Activated T-cell treated with anti-CD3 and anti-CD28 coated beads, Interleukin-2, amount 50 U/mL, for 24 hours (primary cell): Measurements from ENCODE around the gene IQSEC1.
A peak's percentile ranks its signal among the peaks of the same experiment; 100 is the strongest.

Experiments
- DNase-seq: peaks from one replicate; pipeline ENCODE4 v3.0.0-alpha.2; 2020
- H3K27ac Mint-ChIP-seq: 2 replicates; pipeline ENCODE4 v1.8.0; 2020; ENCODE audit warnings: mild to moderate bottlenecking, mixed read lengths
- H3K27me3 Mint-ChIP-seq: 2 replicates; pipeline ENCODE4 v1.8.0; 2020; ENCODE audit warnings: mixed read lengths
- H3K36me3 Mint-ChIP-seq: 2 replicates; pipeline ENCODE4 v1.8.0; 2020; ENCODE audit warnings: low read depth, mixed read lengths
- H3K4me1 Mint-ChIP-seq: 2 replicates; pipeline ENCODE4 v1.8.0; 2020; ENCODE audit warnings: low read depth, mixed read lengths
- H3K4me3 Mint-ChIP-seq: 2 replicates; pipeline ENCODE4 v1.8.0; 2020; ENCODE audit warnings: mild to moderate bottlenecking, moderate library complexity, mixed read lengths
- H3K9me3 Mint-ChIP-seq: 2 replicates; pipeline ENCODE4 v1.8.0; 2020; ENCODE audit warnings: mixed read lengths

Gene IQSEC1

DNA sequence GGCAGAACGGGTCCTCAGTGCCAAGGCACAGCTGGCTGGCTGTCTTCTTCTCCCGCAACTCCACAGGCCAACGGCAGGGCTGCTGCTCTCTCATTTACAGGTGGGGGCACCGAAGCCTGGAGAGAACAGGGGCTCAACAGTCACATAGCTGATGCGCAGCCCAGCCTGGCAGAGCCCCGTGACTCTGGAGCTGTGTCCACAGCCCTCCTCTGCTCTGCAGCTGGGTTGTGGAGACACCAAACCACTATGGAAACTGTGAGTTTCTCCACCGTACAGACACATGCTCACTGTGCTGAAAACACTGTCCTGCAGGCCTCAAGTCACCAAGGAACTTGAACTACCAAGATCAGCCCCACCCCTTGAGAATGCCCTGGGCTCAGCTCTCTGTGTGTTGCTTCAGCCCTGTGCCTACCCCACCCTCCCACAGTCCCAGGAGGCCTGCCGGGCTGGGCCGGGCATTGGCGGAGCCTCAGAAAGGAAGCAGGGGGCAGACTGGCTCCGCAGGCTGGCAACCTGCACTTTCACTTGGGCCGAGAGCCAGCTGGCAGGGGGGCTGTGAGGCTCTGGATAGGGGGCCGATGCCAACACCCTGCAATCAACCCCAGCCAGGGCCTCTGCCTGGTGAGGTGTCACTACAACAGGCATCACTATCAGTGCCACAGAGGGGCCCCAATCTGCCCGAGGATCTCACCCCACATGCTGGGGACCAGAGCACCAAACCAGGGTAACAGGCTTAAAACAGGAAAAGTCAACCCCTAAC lies 118.2 kb downstream of the IQSEC1 start:
- H3K27ac Mint-ChIP-seq, result peak overlapping the region; percentile 85
- no peaks in the 10 kb centered on the region for H3K9me3 Mint-ChIP-seq
- peaks cover 3% of the 10 kb centered on the region for H3K36me3 Mint-ChIP-seq
- peak; percentile 50 for DNase-seq
- H3K4me1 Mint-ChIP-seq, result peaks cover 71% of the 10 kb centered on the region
- H3K4me3 Mint-ChIP-seq, result no peak overlapping the region
- no peaks in the 10 kb centered on the region for H3K27me3 Mint-ChIP-seq

DNA sequence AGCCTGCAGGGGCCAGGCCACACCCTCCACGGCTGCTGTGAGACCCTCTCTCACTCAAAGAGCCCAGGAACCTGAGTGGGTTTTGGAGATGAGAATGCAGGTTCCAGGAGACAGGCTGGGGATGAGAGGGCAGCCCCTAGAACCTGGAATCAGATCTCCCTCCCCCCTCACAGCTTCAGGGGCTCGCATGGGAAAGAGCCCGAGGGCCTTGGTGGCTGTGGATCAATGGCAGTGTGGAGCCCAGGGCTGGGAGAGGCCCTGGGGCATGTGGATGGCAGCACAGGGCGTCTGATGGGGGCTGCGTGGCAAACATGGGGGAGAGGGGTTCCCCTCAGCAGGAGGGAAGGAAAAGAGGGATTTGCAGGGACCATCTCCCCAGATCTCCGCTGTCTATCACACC lies 119.0 kb downstream of the IQSEC1 start:
- Mint-ChIP-seq H3K27ac (peak overlapping the region; percentile 82), H3K4me1 (peaks cover 73% of the 10 kb centered on the region), H3K27me3 (no peaks in the 10 kb centered on the region), H3K9me3 (no peaks in the 10 kb centered on the region), H3K36me3 (no peaks in the 10 kb centered on the region), H3K4me3 (no peak overlapping the region)
- DNase-seq, result no peak

DNA sequence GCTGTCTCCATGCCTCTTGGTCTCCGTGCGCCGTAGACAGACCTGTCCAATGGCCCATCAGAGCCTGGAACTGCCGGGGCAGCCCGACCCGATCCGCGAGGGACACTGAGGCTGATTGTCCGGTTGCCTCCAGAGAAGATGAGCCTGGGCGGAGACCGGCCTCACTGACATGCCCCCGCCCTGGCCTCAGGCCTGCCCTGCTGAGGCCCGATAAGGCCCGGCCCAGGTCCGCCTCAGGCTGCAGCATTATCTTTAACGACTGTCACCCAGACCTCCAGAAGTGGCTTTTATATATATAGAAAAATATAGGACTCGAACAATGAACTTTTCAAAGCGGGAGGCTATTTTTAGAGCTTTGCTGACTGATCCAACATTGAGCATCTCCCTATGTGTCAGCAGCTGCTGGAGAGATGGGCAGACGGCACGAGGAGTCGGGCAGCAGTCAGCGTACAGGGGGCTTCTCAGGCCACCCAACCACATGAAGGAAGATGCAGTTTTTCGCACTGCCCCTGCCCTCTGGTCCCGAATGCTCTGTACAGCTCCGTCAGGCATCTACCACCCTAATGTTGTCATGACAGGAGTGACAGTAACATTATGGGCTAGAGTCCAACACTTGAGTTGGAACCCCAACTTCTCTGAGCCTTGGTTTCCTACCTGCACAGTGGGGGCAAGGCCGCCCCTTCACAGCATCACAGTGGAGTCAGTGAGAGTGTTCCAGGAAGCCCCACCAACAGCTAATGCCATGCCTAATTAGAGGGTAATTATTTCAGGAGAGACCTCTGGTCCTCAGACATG lies 119.8 kb downstream of the IQSEC1 start:
- H3K36me3 Mint-ChIP-seq, result no peaks in the 10 kb centered on the region
- H3K4me3 Mint-ChIP-seq, result no peak overlapping the region
- H3K27me3 Mint-ChIP-seq, result no peaks in the 10 kb centered on the region
- H3K9me3 Mint-ChIP-seq, result no peaks in the 10 kb centered on the region
- H3K27ac Mint-ChIP-seq, result peak overlapping the region; percentile 65
- peaks cover 75% of the 10 kb centered on the region for H3K4me1 Mint-ChIP-seq
- DNase-seq, result no peak

DNA sequence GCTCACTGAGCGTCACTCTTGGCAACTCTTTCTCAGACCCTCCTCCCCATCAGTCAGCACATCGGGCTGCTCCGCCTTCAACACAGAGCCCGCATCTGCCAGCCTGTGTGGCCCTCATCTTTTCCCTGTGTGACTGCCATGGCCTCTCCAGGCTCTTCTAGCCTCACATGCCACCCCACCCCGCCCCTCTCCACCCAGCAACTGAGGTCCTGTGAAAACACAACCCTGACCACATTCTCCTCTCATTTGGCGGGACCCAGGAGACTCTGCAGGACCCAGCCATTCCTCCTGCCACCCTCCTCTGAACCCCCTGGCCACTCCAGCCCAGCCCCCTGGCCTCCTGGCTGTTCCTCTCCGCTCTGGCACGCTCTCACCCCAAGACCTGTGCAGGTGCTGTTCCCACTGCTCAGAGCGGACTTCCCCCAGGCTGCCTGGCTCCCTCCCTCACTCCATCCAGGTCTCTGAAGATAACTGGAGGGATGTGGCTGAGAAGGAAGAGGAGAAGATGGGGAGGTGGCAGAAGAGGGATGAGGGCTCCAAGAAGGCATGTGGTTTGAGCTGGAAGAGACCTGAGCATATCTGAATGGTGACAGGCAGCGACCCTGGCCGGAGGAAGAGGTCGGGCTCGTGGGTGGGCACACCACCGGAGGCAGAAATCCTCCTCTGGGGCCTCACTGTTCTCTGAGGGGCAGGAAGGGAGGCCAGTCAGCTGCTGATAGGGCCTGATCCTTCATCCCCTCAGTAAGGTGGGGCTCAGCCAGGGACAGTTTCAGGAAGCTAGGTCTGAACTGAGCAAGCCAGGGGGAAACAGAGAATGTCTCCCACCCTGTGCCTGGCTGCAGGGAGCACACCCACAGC lies 120.7 kb downstream of the IQSEC1 start:
- Mint-ChIP-seq H3K4me3 (no peak overlapping the region), H3K9me3 (no peaks in the 10 kb centered on the region), H3K27ac (no peak overlapping the region), H3K4me1 (peaks cover 75% of the 10 kb centered on the region), H3K27me3 (no peaks in the 10 kb centered on the region), H3K36me3 (no peaks in the 10 kb centered on the region)
- no peak for DNase-seq

DNA sequence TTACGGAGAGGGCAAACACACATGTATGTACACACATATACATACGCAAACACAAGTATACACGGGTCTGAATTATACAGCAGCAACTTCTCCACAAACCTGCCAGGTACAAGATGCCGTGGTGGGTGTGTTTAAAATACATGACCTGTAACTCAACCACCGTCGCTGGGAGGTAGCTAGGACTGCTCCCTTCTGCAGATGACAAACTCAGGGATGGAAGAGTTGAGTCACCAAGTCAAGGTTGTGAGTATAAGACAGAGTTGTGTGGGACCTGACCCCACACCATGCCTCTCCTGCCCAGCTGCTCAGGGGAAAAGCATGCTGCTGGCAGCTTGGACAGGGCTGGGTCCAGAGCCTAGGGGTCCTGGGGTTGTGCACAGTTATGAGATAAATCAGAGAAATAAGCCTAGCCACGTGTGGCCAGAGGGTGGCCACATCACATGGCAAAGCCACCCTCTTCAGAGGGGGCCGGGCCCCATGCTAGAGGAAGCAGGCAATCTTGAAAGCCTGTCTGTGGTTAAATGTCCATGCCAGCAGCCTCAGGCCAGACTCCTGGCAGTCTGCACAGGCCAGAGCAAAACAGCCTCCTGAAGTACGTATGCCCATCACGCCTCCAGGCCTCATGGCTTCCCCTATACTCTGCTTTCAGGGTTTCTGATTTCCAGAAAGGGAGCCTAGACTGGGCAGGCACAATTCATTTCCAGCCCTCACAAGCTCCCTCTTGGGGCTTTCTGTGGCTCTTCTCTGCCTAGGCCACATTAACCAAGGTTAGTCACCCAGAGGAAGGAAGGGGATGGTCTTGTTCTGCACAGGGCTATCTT lies 124.1 kb downstream of the IQSEC1 start:
- H3K4me3 Mint-ChIP-seq, result peak overlapping the region; percentile 43
- H3K36me3 Mint-ChIP-seq, result no peaks in the 10 kb centered on the region
- H3K27me3 Mint-ChIP-seq, result no peaks in the 10 kb centered on the region
- peak overlapping the region; percentile 95 for H3K27ac Mint-ChIP-seq
- no peaks in the 10 kb centered on the region for H3K9me3 Mint-ChIP-seq
- peak; percentile 56 for DNase-seq
- peaks cover 62% of the 10 kb centered on the region for H3K4me1 Mint-ChIP-seq

DNA sequence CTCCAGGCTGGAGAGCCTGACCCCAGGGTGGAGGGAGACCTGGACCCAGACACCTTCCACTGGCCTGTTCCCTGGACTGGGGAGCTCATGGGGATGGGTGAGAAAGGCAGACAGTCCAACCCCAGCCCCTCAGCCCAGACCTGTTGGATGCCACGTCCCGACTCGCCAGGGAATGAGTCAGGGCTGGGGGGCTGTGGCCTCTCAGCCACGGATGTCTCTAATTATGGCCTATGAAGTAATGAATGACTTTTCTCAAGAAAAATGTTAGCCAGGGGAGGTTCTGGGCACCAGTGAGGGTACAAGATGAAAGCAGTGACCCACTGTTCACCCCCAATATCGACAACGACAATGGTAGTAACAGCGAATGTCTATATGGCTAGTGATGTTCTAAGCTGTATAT lies 124.9 kb downstream of the IQSEC1 start:
- H3K4me3 Mint-ChIP-seq, result no peak overlapping the region

DNA sequence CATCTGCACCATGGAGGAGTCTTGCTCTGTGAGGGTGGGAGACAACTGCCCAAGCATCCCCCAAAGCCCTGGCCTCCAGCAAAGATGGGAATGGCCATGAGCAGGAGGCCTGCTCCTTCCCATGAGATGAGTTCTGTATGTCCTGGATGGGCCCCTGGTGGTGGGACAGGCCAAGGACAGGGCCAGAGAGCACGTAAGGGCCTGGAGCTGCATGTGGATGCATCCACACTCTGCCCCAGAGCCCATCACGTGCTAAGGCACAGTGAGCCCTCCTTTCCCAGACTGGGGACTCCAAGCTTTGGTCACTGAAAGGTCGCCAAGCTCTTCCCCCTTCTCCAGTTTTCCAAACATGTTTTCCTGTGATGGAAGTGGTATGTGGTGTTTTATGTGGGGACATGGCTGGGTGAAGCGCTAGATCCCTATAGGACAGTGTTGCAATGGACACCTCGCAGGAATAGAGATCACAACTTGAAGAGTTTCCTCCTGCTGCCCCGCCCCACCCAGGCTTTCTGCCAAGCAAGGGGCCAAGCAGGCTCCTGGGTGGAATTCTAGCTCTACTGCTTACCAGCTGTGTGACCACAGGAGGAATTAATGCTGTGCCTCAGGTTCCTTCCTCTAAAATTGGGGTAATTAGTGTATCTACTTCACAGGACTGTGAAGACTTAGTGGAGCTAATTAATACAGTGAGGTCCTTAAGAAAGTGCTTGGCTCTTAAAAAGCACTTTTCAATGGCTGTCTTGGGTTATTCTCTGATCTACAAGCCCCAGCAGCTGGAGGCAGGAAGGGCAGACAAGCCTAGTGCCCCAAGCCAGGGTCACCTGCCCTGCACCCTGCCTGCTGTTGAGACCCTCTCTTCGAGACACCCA lies 125.5 kb downstream of the IQSEC1 start:
- Mint-ChIP-seq H3K36me3 (peaks cover 2% of the 10 kb centered on the region), H3K27ac (peak overlapping the region; percentile 95), H3K4me3 (no peak overlapping the region), H3K9me3 (no peaks in the 10 kb centered on the region), H3K4me1 (peaks cover 54% of the 10 kb centered on the region), H3K27me3 (no peaks in the 10 kb centered on the region)
- no peak for DNase-seq

More for the DNA sequence above, 124.9 kb downstream of the IQSEC1 start:
- DNase-seq, result no peak
- Mint-ChIP-seq H3K27me3 (no peaks in the 10 kb centered on the region), H3K4me1 (peaks cover 55% of the 10 kb centered on the region), H3K9me3 (no peaks in the 10 kb centered on the region), H3K36me3 (no peaks in the 10 kb centered on the region), H3K27ac (peak overlapping the region; percentile 95)

DNA sequence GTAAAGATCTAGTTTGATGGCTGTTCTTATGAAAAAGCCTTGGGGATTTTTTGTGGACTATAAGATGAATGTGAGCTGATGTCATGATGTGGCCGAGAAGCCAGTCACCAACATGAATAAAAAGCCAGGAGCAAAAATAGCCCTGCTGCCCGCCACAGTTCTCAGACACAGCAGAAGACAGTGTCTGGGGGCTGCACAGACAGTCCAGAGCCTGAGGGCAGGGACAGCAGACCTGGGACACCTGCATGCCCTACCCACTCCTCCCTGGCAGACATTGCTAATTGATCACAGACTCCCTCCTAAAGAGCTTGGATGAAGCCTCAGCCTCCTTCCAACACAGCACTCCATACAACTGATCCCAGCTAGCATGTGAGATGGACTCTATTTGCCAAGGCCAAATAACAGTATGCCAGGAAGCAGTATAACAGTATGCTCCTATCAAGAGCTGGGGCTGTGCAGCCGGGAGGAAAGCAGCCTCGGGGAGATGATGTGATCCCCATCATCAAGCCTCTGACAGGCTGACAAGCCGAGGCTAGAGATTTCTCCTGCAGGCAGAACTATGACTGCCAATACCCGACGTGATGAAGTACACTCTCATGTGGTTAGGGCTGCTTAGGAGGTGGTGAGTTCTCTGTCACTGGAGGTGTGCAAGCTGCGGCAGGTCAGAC lies 126.4 kb downstream of the IQSEC1 start:
- H3K4me1 Mint-ChIP-seq, result peaks cover 50% of the 10 kb centered on the region
- no peaks in the 10 kb centered on the region for H3K27me3 Mint-ChIP-seq
- no peaks in the 10 kb centered on the region for H3K9me3 Mint-ChIP-seq
- DNase-seq, result no peak
- peak overlapping the region; percentile 31 for H3K27ac Mint-ChIP-seq
- no peak overlapping the region for H3K4me3 Mint-ChIP-seq
- H3K36me3 Mint-ChIP-seq, result peaks cover 3% of the 10 kb centered on the region

DNA sequence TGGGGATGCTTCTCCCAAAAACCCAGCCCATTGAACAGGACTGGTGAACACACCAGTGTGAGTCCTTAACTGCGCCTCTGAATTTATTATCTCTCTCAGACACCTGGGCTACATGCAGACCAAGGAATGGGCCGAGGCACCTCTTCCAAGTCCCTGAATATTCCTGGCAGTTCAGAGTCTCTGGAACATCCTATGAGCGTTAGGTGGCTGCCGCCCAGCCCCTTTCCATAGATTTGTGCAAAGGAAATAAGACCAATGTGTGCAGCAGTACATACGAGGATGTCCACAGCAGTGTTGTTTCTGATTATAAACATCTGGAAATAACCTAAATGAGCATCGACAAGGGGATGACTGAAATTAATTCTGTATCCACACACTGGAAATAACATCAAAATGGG lies 127.0 kb downstream of the IQSEC1 start:
- DNase-seq, result no peak
- Mint-ChIP-seq H3K4me1 (peaks cover 45% of the 10 kb centered on the region), H3K4me3 (no peak overlapping the region), H3K9me3 (no peaks in the 10 kb centered on the region), H3K27ac (peak overlapping the region; percentile 31), H3K36me3 (peaks cover 5% of the 10 kb centered on the region), H3K27me3 (no peaks in the 10 kb centered on the region)

DNA sequence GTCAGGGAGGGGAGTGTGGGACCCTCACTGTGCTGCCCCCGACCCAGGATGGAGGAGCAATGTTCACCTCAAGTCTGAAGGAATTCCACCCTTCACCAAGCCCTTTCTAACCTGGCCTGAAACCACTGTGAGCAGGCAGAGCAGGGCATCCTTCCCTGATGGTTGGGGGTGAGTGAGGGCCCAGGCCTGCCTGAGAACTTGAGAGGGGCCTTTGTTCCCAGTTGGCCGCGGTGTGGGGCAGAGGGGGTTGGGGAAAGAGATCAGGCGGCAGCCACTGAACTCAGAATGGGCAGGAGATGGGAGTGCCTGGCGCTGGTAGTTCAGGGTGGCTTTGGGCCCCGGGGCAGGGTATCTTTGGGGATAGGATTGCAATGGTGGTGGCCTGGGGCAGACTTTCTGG lies 128.4 kb downstream of the IQSEC1 start:
- Mint-ChIP-seq H3K36me3 (peaks cover 15% of the 10 kb centered on the region), H3K4me1 (peaks cover 39% of the 10 kb centered on the region), H3K27ac (peak overlapping the region; percentile 52), H3K27me3 (no peaks in the 10 kb centered on the region), H3K9me3 (no peaks in the 10 kb centered on the region), H3K4me3 (no peak overlapping the region)
- no peak for DNase-seq

DNA sequence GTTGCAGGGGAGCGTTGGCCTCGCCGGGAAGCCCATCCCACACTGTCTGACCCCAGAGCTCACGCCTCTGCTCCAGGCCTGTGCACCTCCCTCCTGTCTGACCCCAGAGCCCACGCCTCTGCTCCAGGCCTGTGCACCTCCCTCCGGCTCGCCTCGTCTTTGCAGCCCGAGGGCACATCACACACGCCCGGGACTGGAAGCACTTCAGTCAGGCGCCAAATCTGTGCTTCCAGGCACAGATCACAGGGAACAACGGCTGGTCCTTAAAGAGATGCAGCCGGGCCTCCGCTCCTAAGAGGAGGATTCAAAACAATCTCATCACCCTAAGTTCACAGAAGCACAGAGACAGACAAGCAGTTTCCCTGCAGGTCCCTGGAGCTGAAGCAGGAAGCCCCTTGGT lies 128.8 kb downstream of the IQSEC1 start:
- Mint-ChIP-seq H3K27ac (peak overlapping the region; percentile 33), H3K27me3 (no peaks in the 10 kb centered on the region), H3K4me3 (no peak overlapping the region), H3K4me1 (peaks cover 35% of the 10 kb centered on the region), H3K36me3 (peaks cover 19% of the 10 kb centered on the region), H3K9me3 (no peaks in the 10 kb centered on the region)
- DNase-seq, result no peak

DNA sequence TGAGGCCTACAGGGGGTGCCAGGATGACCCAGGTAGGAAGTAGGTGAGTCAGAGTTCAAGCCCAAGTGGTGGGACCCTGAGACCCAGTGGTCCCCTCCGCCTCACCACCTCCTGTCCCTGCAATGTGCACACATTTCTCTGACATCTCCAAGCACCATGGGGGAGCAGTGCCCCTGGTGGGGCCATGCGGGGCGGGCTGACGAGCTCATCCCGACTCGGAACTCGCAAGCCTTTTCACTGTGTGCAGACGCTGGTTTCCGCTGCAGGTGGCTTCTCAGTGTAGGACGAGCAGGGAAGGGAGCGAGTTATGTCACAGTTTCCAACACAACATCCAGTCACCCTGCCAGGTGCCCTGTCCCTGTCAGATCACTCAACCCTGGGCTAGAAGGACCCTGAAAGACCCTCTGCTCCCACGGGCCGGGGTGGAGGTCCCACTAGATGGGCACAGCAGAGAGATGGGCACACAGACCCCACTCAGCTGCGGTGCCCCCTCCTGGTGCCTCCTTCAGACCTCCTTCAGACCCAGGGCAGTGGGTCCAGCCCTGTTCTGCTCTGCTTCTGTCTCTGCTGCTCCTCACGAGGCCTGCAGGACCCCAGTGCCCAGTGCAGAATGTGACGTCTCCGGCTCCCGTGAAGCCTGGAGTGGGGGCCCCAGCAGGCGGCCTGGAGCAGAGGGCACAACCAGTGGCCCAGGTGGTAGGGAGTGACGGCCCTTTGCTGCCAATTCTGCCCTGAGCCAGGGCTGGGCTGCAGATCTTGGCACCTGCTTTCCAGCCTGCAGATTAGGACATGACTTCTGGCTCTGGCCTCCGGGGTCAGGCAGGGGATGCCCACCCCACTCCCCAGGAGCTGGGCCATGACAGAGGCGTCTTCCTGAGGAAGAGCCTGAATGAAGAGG lies 129.9 kb downstream of the IQSEC1 start:
- Mint-ChIP-seq H3K27me3 (no peaks in the 10 kb centered on the region), H3K9me3 (no peaks in the 10 kb centered on the region), H3K36me3 (peaks cover 27% of the 10 kb centered on the region), H3K27ac (peak overlapping the region; percentile 40), H3K4me1 (peaks cover 25% of the 10 kb centered on the region), H3K4me3 (no peak overlapping the region)
- DNase-seq, result no peak
